Measurements from ENCODE around the gene SBNO2.

SBNO2 gene

GRCh38 chr19:1135454-1135853, 38.6 kb downstream of the SBNO2 start:
- TF ChIP-seq EZH2phosphoT487 (IDR thresholded peaks at IDR 0.05; ENCODE audit: borderline replicate concordance) (no peak), CTCF (conservative IDR thresholded peaks at IDR 0.05; ENCODE audit: low read length) (no peak)
- Histone ChIP-seq H3K79me2 (ENCODE audit: insufficient read depth, low read length) (peaks cover 22% of the 10 kb centered on the region; the same call in 1 of the 2 replicates), H3K4me1 (ENCODE audit: insufficient read depth, low read length, poor library complexity, severe bottlenecking) (peaks cover 31% of the 10 kb centered on the region)

GRCh38 chr19:1134431-1134830, 39.6 kb downstream of the SBNO2 start:
- peaks cover 34% of the 10 kb centered on the region for H3K4me1 ChIP-seq (ENCODE audit: insufficient read depth, low read length, poor library complexity, severe bottlenecking)
- H4K20me1 ChIP-seq (ENCODE audit: insufficient read depth, low read length, poor library complexity, severe bottlenecking): peaks cover 11% of the 10 kb centered on the region
- TF ChIP-seq EZH2phosphoT487 (IDR thresholded peaks at IDR 0.05; ENCODE audit: borderline replicate concordance) (no peak), CTCF (conservative IDR thresholded peaks at IDR 0.05; ENCODE audit: low read length) (no peak)
- H3K9me2 ChIP-seq (replicated peaks; ENCODE audit: low read depth, low read length): no peaks in the 10 kb centered on the region
- no peaks in the 10 kb centered on the region for H3K9me3 ChIP-seq (ENCODE audit: insufficient read depth, low read depth, low read length)
- H3F3A ChIP-seq (ENCODE audit: low read depth): no peaks in the 10 kb centered on the region
- no peak overlapping the region for H3K4me3 ChIP-seq (ENCODE audit: low read length, poor library complexity, severe bottlenecking)
- H3K79me2 ChIP-seq (ENCODE audit: insufficient read depth, low read length): peaks cover 32% of the 10 kb centered on the region
- H3K27me3 ChIP-seq (ENCODE audit: insufficient read depth, low read length, poor library complexity, severe bottlenecking): no peaks in the 10 kb centered on the region
- no peak overlapping the region for H2AFZ ChIP-seq (ENCODE audit: low read length)
- H3K36me3 ChIP-seq (ENCODE audit: insufficient read depth, low read length): peaks cover 3% of the 10 kb centered on the region; the same call in 1 of the 2 replicates
- H3K4me2 ChIP-seq (ENCODE audit: low read depth, low read length, poor library complexity, severe bottlenecking): no peak overlapping the region
- H3K9ac ChIP-seq (ENCODE audit: low read depth, low read length, poor library complexity, severe bottlenecking): no peak overlapping the region

More at GRCh38 chr19:1135454-1135853, 38.6 kb downstream of the SBNO2 start:
- Histone ChIP-seq H3F3A (ENCODE audit: low read depth) (no peaks in the 10 kb centered on the region), H4K20me1 (ENCODE audit: insufficient read depth, low read length, poor library complexity, severe bottlenecking) (peaks cover 11% of the 10 kb centered on the region), H3K36me3 (ENCODE audit: insufficient read depth, low read length) (peaks cover 3% of the 10 kb centered on the region; the same call in 1 of the 2 replicates), H3K9me3 (ENCODE audit: insufficient read depth, low read depth, low read length) (no peaks in the 10 kb centered on the region), H3K4me3 (ENCODE audit: low read length, poor library complexity, severe bottlenecking) (no peak overlapping the region), H3K9me2 (replicated peaks; ENCODE audit: low read depth, low read length) (no peaks in the 10 kb centered on the region), H3K4me2 (ENCODE audit: low read depth, low read length, poor library complexity, severe bottlenecking) (no peak overlapping the region), H3K9ac (ENCODE audit: low read depth, low read length, poor library complexity, severe bottlenecking) (no peak overlapping the region), H3K27me3 (ENCODE audit: insufficient read depth, low read length, poor library complexity, severe bottlenecking) (no peaks in the 10 kb centered on the region), H2AFZ (ENCODE audit: low read length) (no peak overlapping the region)

- Histone ChIP-seq H3K9ac (ENCODE audit: low read depth, low read length, poor library complexity, severe bottlenecking) (no peak overlapping the region), H3K4me2 (ENCODE audit: low read depth, low read length, poor library complexity, severe bottlenecking) (peak overlapping the region; percentile 97), H3K9me2 (replicated peaks; ENCODE audit: low read depth, low read length) (no peaks in the 10 kb centered on the region), H3F3A (ENCODE audit: low read depth) (no peaks in the 10 kb centered on the region), H3K27me3 (ENCODE audit: insufficient read depth, low read length, poor library complexity, severe bottlenecking) (no peaks in the 10 kb centered on the region), H2AFZ (ENCODE audit: low read length) (no peak overlapping the region), H3K79me2 (ENCODE audit: insufficient read depth, low read length) (peaks cover 41% of the 10 kb centered on the region), H3K4me1 (ENCODE audit: insufficient read depth, low read length, poor library complexity, severe bottlenecking) (peaks cover 34% of the 10 kb centered on the region), H3K4me3 (ENCODE audit: low read length, poor library complexity, severe bottlenecking) (no peak overlapping the region), H4K20me1 (ENCODE audit: insufficient read depth, low read length, poor library complexity, severe bottlenecking) (peaks cover 11% of the 10 kb centered on the region), H3K36me3 (ENCODE audit: insufficient read depth, low read length) (peaks cover 3% of the 10 kb centered on the region; the same call in 1 of the 2 replicates), H3K9me3 (ENCODE audit: insufficient read depth, low read depth, low read length) (no peaks in the 10 kb centered on the region)
- no peak for TF ChIP-seq EZH2phosphoT487 (IDR thresholded peaks at IDR 0.05; ENCODE audit: borderline replicate concordance)
- no peak for TF ChIP-seq CTCF (conservative IDR thresholded peaks at IDR 0.05; ENCODE audit: low read length)
Measured at GRCh38 chr19:1133471-1133929, 40.6 kb downstream of the SBNO2 start.

Data from Loucy (cell line).